ENCODE measurements around the gene STK17B.
A peak's percentile ranks its signal among the peaks of the same experiment; 100 is the strongest.

STK17B gene

GRCh38 chr2:196171248-196171871 lies at the start of gene STK17B:
Gene STK17B, minus strand, starts transcription at chr2:196171578. Its CDS starts 8,195 bp downstream, at chr2:196163383.
- Histone ChIP-seq H3K27me3 (ENCODE audit: control insufficient read depth, insufficient read depth, low read length) (no peaks in the 10 kb centered on the region), H3K9me3 (ENCODE audit: control insufficient read depth, low read length) (no peaks in the 10 kb centered on the region), H3K4me1 (ENCODE audit: control insufficient read depth, insufficient read depth, low read length) (peaks cover 7% of the 10 kb centered on the region), H3K4me3 (ENCODE audit: low read length) (peak within 1 kb of the TSS; percentile 93), H3K9ac (ENCODE audit: low read length) (peak within 1 kb of the TSS; percentile 96), H3K36me3 (ENCODE audit: control insufficient read depth, insufficient read depth, low read length) (no peaks in the 10 kb centered on the region)

- Histone ChIP-seq H3K4me1 (ENCODE audit: control insufficient read depth, insufficient read depth, low read length) (no peaks in the 10 kb centered on the region), H3K9me3 (ENCODE audit: control insufficient read depth, low read length) (no peaks in the 10 kb centered on the region), H3K4me3 (ENCODE audit: low read length) (no peak overlapping the region), H3K27me3 (ENCODE audit: control insufficient read depth, insufficient read depth, low read length) (no peaks in the 10 kb centered on the region), H3K9ac (ENCODE audit: low read length) (no peak overlapping the region), H3K36me3 (ENCODE audit: control insufficient read depth, insufficient read depth, low read length) (no peaks in the 10 kb centered on the region)
These were observed 49.3 kb upstream of the STK17B start for GRCh38 chr2:196220671-196221070.

DNA sequence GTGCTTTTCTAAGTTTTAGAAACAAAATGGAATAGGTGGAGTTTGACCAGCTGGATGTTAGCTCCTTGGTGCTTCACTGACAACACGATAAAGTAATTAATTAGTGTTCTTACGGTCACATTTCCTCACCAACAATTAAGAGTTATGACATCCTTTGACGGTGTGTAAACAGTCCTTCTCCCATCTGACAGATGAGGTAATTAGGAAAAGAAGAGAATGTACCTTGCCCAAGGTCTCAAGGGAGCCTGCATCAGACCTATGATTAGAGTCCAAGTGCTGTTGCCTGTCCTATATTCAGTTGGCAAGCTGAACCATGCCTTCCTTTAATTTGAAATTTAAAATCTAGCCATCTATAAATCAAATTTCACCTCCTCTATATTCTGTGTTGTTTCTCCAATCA lies 48.3 kb upstream of the STK17B start:
- Histone ChIP-seq H3K9me3 (ENCODE audit: control insufficient read depth, low read length) (no peaks in the 10 kb centered on the region), H3K4me1 (ENCODE audit: control insufficient read depth, insufficient read depth, low read length) (no peaks in the 10 kb centered on the region), H3K27me3 (ENCODE audit: control insufficient read depth, insufficient read depth, low read length) (no peaks in the 10 kb centered on the region), H3K36me3 (ENCODE audit: control insufficient read depth, insufficient read depth, low read length) (no peaks in the 10 kb centered on the region), H3K4me3 (ENCODE audit: low read length) (no peak overlapping the region), H3K9ac (ENCODE audit: low read length) (no peak overlapping the region)

GRCh38 chr2:196218106-196218505 lies 46.7 kb upstream of the STK17B start:
- Histone ChIP-seq H3K4me3 (ENCODE audit: low read length) (no peak overlapping the region), H3K4me1 (ENCODE audit: control insufficient read depth, insufficient read depth, low read length) (no peaks in the 10 kb centered on the region), H3K9me3 (ENCODE audit: control insufficient read depth, low read length) (no peaks in the 10 kb centered on the region), H3K27me3 (ENCODE audit: control insufficient read depth, insufficient read depth, low read length) (no peaks in the 10 kb centered on the region), H3K36me3 (ENCODE audit: control insufficient read depth, insufficient read depth, low read length) (no peaks in the 10 kb centered on the region), H3K9ac (ENCODE audit: low read length) (no peak overlapping the region)

- no peaks in the 10 kb centered on the region for H3K9me3 ChIP-seq (ENCODE audit: control insufficient read depth, low read length)
- H3K36me3 ChIP-seq (ENCODE audit: control insufficient read depth, insufficient read depth, low read length) = no peaks in the 10 kb centered on the region
- no peak overlapping the region for H3K4me3 ChIP-seq (ENCODE audit: low read length)
- H3K4me1 ChIP-seq (ENCODE audit: control insufficient read depth, insufficient read depth, low read length) = no peaks in the 10 kb centered on the region
- H3K9ac ChIP-seq (ENCODE audit: low read length) = no peak overlapping the region
- no peaks in the 10 kb centered on the region for H3K27me3 ChIP-seq (ENCODE audit: control insufficient read depth, insufficient read depth, low read length)
These were observed 45.7 kb upstream of the STK17B start for GRCh38 chr2:196217116-196217515.

DNA sequence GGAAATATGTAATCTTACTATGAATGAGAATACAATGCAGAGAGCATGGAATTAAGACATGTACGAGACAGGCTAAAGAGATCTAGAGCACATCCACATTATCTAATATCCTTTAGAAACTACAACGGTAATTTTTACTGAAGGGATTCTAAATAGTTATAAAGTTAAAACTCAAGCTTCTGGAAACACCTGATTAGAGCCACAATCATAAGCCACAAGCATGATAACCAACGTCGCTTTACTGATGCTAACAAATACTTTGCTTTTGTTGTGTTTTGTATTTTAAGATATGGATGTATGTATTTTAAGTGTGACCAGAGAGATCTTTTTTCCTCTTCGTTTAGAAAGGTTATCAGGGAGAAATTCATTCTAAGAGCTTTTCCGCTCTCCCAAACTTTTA lies 44.0 kb upstream of the STK17B start:
- H3K27me3 ChIP-seq (ENCODE audit: control insufficient read depth, insufficient read depth, low read length) = no peaks in the 10 kb centered on the region
- no peaks in the 10 kb centered on the region for H3K9me3 ChIP-seq (ENCODE audit: control insufficient read depth, low read length)
- H3K9ac ChIP-seq (ENCODE audit: low read length) = no peak overlapping the region
- no peaks in the 10 kb centered on the region for H3K4me1 ChIP-seq (ENCODE audit: control insufficient read depth, insufficient read depth, low read length)
- H3K36me3 ChIP-seq (ENCODE audit: control insufficient read depth, insufficient read depth, low read length) = no peaks in the 10 kb centered on the region
- no peak overlapping the region for H3K4me3 ChIP-seq (ENCODE audit: low read length)

DNA sequence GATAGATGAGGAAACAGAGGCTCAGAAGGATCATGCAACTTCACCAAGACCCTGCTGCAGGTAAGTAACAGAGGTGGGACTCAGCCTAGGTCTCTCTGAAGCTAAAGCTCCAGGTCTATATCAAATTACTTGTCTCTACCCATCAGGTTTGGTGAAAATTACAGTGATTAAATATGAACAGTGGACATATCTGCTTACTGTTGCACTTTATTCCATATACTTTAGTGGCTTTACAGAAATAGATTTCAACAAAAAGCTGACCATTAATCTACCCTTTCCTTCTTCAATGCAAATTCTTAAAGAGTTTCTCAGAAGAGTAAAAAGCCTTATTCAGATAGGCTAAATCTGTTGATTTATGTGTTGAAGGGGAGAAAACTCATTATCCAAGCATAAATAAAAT lies 42.8 kb upstream of the STK17B start:
- H3K4me3 ChIP-seq (ENCODE audit: low read length) = no peak overlapping the region
- H3K9me3 ChIP-seq (ENCODE audit: control insufficient read depth, low read length) = no peaks in the 10 kb centered on the region
- no peaks in the 10 kb centered on the region for H3K27me3 ChIP-seq (ENCODE audit: control insufficient read depth, insufficient read depth, low read length)
- H3K9ac ChIP-seq (ENCODE audit: low read length) = no peak overlapping the region
- H3K36me3 ChIP-seq (ENCODE audit: control insufficient read depth, insufficient read depth, low read length) = no peaks in the 10 kb centered on the region
- H3K4me1 ChIP-seq (ENCODE audit: control insufficient read depth, insufficient read depth, low read length) = no peaks in the 10 kb centered on the region

DNA sequence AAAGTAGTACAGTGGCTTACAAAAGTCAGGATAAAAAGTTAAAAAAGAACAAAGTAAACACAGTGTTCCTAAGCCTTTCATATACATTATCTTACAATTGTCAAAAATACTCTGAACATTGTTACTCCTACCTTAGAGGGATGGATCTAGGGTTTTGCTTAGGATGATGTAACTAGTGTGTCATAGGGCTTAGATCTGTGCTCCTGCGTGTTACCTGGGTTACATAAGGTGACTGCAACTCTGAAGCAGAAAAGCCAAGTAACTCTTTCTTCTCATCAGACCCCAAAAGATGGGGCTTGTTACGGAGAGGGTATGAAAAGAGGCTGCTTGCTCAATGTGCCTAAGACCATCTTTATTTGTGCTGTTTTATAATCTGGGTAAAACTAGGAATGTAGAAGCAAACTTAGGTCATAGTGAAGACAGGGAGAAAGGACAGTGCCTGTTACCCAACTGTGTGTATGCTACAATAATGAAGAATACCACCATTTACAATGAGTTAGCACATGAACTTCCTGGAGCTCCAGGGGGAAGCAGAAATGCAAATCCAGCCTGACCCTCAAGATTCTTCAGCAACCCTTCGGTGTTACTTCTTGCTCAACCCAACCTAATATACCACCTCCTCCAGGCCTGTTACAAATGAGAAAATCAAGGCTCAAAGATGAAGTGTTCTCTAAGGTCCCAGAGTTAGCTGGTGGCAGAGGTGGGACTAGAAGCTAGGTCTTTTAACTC lies 42.0 kb upstream of the STK17B start:
- no peaks in the 10 kb centered on the region for H3K27me3 ChIP-seq (ENCODE audit: control insufficient read depth, insufficient read depth, low read length)
- no peaks in the 10 kb centered on the region for H3K4me1 ChIP-seq (ENCODE audit: control insufficient read depth, insufficient read depth, low read length)
- H3K4me3 ChIP-seq (ENCODE audit: low read length) = no peak overlapping the region
- no peaks in the 10 kb centered on the region for H3K36me3 ChIP-seq (ENCODE audit: control insufficient read depth, insufficient read depth, low read length)
- H3K9me3 ChIP-seq (ENCODE audit: control insufficient read depth, low read length) = no peaks in the 10 kb centered on the region
- H3K9ac ChIP-seq (ENCODE audit: low read length) = no peak overlapping the region

GRCh38 chr2:196208915-196209314 lies 37.5 kb upstream of the STK17B start:
- Histone ChIP-seq H3K9me3 (ENCODE audit: control insufficient read depth, low read length) (no peaks in the 10 kb centered on the region), H3K4me3 (ENCODE audit: low read length) (no peak overlapping the region), H3K27me3 (ENCODE audit: control insufficient read depth, insufficient read depth, low read length) (no peaks in the 10 kb centered on the region), H3K36me3 (ENCODE audit: control insufficient read depth, insufficient read depth, low read length) (no peaks in the 10 kb centered on the region), H3K4me1 (ENCODE audit: control insufficient read depth, insufficient read depth, low read length) (no peaks in the 10 kb centered on the region), H3K9ac (ENCODE audit: low read length) (no peak overlapping the region)

DNA sequence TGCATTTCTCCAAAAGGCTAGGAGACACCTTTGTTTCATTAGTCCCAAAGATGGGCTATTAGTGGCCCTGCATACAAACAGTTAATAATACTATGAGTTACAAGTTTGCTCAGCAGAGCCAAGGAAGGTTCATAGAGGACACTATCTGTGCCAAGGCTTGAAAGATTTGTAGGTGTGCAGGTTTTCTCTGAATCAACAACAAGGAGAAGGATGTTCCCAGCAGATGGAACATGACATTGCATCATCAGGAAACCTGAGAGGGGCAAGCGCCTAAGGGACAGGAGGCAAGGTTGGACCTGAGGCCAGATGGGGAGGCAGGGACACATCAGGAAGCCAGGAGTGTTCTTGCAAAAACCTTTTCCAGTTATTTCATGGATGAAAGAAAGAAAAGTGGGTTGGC lies 35.4 kb upstream of the STK17B start:
- Histone ChIP-seq H3K36me3 (ENCODE audit: control insufficient read depth, insufficient read depth, low read length) (no peaks in the 10 kb centered on the region), H3K9ac (ENCODE audit: low read length) (no peak overlapping the region), H3K4me1 (ENCODE audit: control insufficient read depth, insufficient read depth, low read length) (no peaks in the 10 kb centered on the region), H3K4me3 (ENCODE audit: low read length) (no peak overlapping the region), H3K9me3 (ENCODE audit: control insufficient read depth, low read length) (no peaks in the 10 kb centered on the region), H3K27me3 (ENCODE audit: control insufficient read depth, insufficient read depth, low read length) (no peaks in the 10 kb centered on the region)

- Histone ChIP-seq H3K27me3 (ENCODE audit: control insufficient read depth, insufficient read depth, low read length) (no peaks in the 10 kb centered on the region), H3K36me3 (ENCODE audit: control insufficient read depth, insufficient read depth, low read length) (no peaks in the 10 kb centered on the region), H3K9ac (ENCODE audit: low read length) (no peak overlapping the region), H3K9me3 (ENCODE audit: control insufficient read depth, low read length) (no peaks in the 10 kb centered on the region), H3K4me1 (ENCODE audit: control insufficient read depth, insufficient read depth, low read length) (no peaks in the 10 kb centered on the region), H3K4me3 (ENCODE audit: low read length) (no peak overlapping the region)
These were observed 34.6 kb upstream of the STK17B start for GRCh38 chr2:196205881-196206435.

- Histone ChIP-seq H3K4me3 (ENCODE audit: low read length) (no peak overlapping the region), H3K9me3 (ENCODE audit: control insufficient read depth, low read length) (no peaks in the 10 kb centered on the region), H3K4me1 (ENCODE audit: control insufficient read depth, insufficient read depth, low read length) (no peaks in the 10 kb centered on the region), H3K36me3 (ENCODE audit: control insufficient read depth, insufficient read depth, low read length) (no peaks in the 10 kb centered on the region), H3K27me3 (ENCODE audit: control insufficient read depth, insufficient read depth, low read length) (no peaks in the 10 kb centered on the region), H3K9ac (ENCODE audit: low read length) (no peak overlapping the region)
These were observed 33.8 kb upstream of the STK17B start for GRCh38 chr2:196205011-196205766.
